WERI-Rb-1 (cell line): ENCODE measurements around the gene SPESP1.

ENCODE experiments used
- DNase-seq: peaks from one replicate; pipeline ENCODE4 v3.0.0-alpha.2; 2020
- H3K27ac ChIP-seq: fragments of 250-450 bp; sonication (Bioruptor Pico); 2 replicates; pipeline ENCODE4 v1.5.1; 2020; ENCODE audit warnings: mild to moderate bottlenecking, moderate library complexity
- H3K27me3 ChIP-seq: fragments of 250-450 bp; sonication (Bioruptor Pico); 2 replicates; pipeline ENCODE4 v1.5.1; 2021; ENCODE audit warnings: mild to moderate bottlenecking, low read depth, moderate library complexity; ENCODE audit not compliant: insufficient read depth, severe bottlenecking
- H3K36me3 ChIP-seq: fragments of 250-450 bp; sonication (Bioruptor Pico); 2 replicates; pipeline ENCODE4 v1.5.1; 2020; ENCODE audit warnings: mild to moderate bottlenecking, moderate library complexity
- H3K4me3 ChIP-seq: 2 replicates; pipeline ENCODE4 v1.5.1; 2011; ENCODE audit warnings: low read depth, mild to moderate bottlenecking, control low read depth, low read length
- H3K9me3 ChIP-seq: fragments of 250-450 bp; sonication (Bioruptor Pico); 2 replicates; pipeline ENCODE4 v1.5.1; 2021; ENCODE audit warnings: mild to moderate bottlenecking, moderate library complexity; ENCODE audit not compliant: severe bottlenecking
- TF ChIP-seq, protein P1 (sequence below): IDR thresholded peaks from 2 replicates; pipeline ENCODE4 v1.5.1; 2011; ENCODE audit warnings: low read depth, mild to moderate bottlenecking, control low read depth, inconsistent platforms, low read length

Gene SPESP1

DNA sequence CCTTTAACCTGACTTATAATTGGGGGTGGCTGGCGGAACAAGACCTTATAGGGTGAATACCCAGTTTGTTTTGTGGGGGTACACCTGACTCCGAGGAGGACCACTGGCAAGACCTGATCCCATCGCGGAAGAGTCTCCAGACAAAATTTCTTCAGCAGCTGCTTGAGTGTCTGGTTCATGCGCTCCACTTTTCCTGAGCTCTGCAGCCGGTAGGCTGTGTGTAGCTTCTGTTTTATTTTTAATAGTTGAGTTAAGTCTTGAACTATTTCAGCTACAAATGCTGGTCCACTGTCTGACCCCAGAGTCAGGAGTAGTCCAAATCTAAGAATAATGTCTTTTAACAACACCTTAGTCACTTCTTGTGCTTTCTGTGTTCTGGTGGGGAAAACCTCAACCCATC, 63.0 kb downstream of the SPESP1 start:
- Histone ChIP-seq H3K4me3 (no peak overlapping the region), H3K27me3 (no peaks in the 10 kb centered on the region), H3K9me3 (no peaks in the 10 kb centered on the region), H3K27ac (peak overlapping the region; percentile 100), H3K36me3 (no peaks in the 10 kb centered on the region)
- no peak for DNase-seq
- TF ChIP-seq, protein P1, sequence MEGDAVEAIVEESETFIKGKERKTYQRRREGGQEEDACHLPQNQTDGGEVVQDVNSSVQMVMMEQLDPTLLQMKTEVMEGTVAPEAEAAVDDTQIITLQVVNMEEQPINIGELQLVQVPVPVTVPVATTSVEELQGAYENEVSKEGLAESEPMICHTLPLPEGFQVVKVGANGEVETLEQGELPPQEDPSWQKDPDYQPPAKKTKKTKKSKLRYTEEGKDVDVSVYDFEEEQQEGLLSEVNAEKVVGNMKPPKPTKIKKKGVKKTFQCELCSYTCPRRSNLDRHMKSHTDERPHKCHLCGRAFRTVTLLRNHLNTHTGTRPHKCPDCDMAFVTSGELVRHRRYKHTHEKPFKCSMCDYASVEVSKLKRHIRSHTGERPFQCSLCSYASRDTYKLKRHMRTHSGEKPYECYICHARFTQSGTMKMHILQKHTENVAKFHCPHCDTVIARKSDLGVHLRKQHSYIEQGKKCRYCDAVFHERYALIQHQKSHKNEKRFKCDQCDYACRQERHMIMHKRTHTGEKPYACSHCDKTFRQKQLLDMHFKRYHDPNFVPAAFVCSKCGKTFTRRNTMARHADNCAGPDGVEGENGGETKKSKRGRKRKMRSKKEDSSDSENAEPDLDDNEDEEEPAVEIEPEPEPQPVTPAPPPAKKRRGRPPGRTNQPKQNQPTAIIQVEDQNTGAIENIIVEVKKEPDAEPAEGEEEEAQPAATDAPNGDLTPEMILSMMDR = no peak

DNA sequence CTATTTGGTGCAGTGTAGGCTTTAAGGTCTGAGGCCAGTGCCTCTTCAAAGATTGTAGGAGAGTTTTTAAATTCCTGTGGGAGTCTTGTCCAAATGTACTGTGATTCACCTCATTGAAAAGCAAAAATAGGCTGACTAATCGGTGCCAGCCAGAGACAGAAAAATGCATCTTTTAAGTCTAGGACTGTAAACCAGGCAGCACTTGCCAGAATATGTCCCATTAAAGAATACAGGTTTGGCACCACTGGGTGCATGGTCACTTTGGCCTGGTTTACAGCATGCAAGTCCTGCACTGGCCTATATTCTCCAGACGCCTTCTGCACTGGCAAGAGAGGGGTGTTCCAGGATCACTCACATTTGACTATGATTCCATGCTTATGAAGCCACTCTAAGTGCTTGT, 63.8 kb downstream of the SPESP1 start:
- TF ChIP-seq, protein P1 = no peak
- H3K36me3 ChIP-seq = no peaks in the 10 kb centered on the region
- no peak overlapping the region for H3K4me3 ChIP-seq
- no peak for DNase-seq
- no peaks in the 10 kb centered on the region for H3K9me3 ChIP-seq
- H3K27me3 ChIP-seq = no peaks in the 10 kb centered on the region
- peak overlapping the region; percentile 100; the same call in 1 of the 2 replicates for H3K27ac ChIP-seq

DNA sequence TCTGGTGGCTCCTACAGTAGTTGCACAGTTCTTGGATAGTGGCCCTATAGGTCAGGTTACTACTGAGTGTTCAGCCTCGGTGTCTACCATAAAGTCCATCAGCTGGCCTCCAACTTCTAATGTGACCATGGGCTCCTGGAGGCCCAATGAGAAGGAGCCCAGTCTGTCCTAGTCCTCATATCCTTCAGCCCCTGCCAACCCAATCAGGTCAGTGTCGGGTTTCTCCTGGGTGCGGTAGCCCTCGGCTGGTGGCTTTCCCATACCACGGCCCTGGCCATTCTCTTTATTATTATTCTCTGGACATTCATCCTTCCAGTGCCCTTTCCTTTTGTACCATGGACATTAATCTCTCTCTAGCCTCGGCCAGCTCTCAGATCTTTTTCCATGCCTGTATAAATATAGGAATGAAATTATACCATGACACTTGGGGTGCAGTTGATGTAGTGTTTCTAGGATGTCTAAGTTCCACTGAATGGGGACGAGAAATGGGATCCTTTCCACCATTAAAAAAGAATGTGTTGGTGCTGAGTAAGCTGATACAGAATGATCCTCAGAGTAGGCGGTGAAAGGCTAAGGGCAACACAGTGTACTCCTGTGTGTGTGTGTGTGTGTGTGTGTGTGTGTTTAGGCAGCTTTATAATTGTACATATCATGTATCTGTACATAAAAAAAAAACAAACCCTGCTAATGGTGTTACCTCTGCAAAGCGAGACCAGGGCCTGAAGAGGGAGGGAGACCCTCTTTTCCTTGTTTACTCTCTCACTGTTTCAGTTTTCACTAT, 64.8 kb downstream of the SPESP1 start:
- DNase-seq = no peak
- Histone ChIP-seq H3K4me3 (no peak overlapping the region), H3K9me3 (no peaks in the 10 kb centered on the region), H3K36me3 (no peaks in the 10 kb centered on the region), H3K27me3 (no peaks in the 10 kb centered on the region), H3K27ac (no peak overlapping the region; the same call in 1 of the 2 replicates)
- TF ChIP-seq, protein P1 = no peak
